GM23338 (cell line): ENCODE data around the gene C4A. TPM values are rescaled to one million over a fixed set of nuclear protein-coding genes. Genes with fewer than 3 reads are reported as not detected.

Experiments
- ATAC-seq: fragments of 200-7000 bp; cut with Tn5 transposase; 3 replicates; pipeline ENCODE4 v1.9.1; 2020
- DNase-seq: peaks from one replicate; pipeline ENCODE4 v3.0.0-alpha.2; 2015; ENCODE audit warnings: low spot score
- H2AFZ ChIP-seq: fragments of 200-600 bp; sonication (generic); 2 replicates; pipeline ENCODE4 v1.8.0; 2016; ENCODE audit warnings: antibody characterized with exemption, mild to moderate bottlenecking, moderate library complexity
- H3F3A ChIP-seq: fragments of 200-600 bp; sonication (generic); replicated peaks from 2 replicates; pipeline ENCODE4 v1.8.0; 2017; ENCODE audit warnings: antibody characterized with exemption, mixed run types, low read depth
- H3K27ac ChIP-seq: fragments of 200-600 bp; sonication (generic); 2 replicates; pipeline ENCODE4 v1.6.1; 2016; ENCODE audit warnings: low read depth
- H3K27me3 ChIP-seq: fragments of 200-600 bp; sonication (generic); 2 replicates; pipeline ENCODE4 v1.8.0; 2016; ENCODE audit warnings: mild to moderate bottlenecking, mixed run types, moderate library complexity; ENCODE audit not compliant: insufficient read depth
- H3K36me3 ChIP-seq: fragments of 200-600 bp; sonication (generic); 2 replicates; pipeline ENCODE4 v1.8.0; 2016; ENCODE audit warnings: mild to moderate bottlenecking; ENCODE audit not compliant: insufficient read depth
- H3K4me1 ChIP-seq: fragments of 200-600 bp; sonication (generic); 2 replicates; pipeline ENCODE4 v1.8.0; 2016; ENCODE audit warnings: mild to moderate bottlenecking, moderate library complexity; ENCODE audit not compliant: insufficient read depth
- H3K4me2 ChIP-seq: fragments of 200-600 bp; sonication (generic); 2 replicates; pipeline ENCODE4 v1.7.1; 2017; ENCODE audit warnings: mixed run types
- H3K4me3 ChIP-seq: fragments of 200-600 bp; sonication (generic); 2 replicates; pipeline ENCODE4 v1.6.1; 2016; ENCODE audit warnings: mixed run types
- H3K79me2 ChIP-seq: fragments of 200-600 bp; sonication (generic); replicated peaks from 2 replicates; pipeline ENCODE4 v1.8.0; 2017; ENCODE audit warnings: mild to moderate bottlenecking; ENCODE audit not compliant: insufficient read depth
- H3K9me2 ChIP-seq: fragments of 200-600 bp; sonication (generic); 2 replicates; pipeline ENCODE4 v1.8.0; 2017; ENCODE audit not compliant: insufficient read depth
- H4K20me1 ChIP-seq: fragments of 200-600 bp; sonication (generic); replicated peaks from 2 replicates; pipeline ENCODE4 v1.8.0; 2017; ENCODE audit warnings: mild to moderate bottlenecking; ENCODE audit not compliant: insufficient read depth
- H3K27ac Mint-ChIP-seq: 2 replicates; pipeline ENCODE4 v1.8.0; 2020; ENCODE audit warnings: inconsistent platforms, mild to moderate bottlenecking, moderate library complexity, mixed read lengths
- H3K27me3 Mint-ChIP-seq: 3 replicates; pipeline ENCODE4 v1.8.0; 2022; ENCODE audit warnings: low read depth, mild to moderate bottlenecking, moderate library complexity, mixed read lengths, inconsistent platforms; ENCODE audit not compliant: insufficient read depth, poor library complexity
- H3K36me3 Mint-ChIP-seq: 3 replicates; pipeline ENCODE4 v1.8.0; 2021; ENCODE audit warnings: low read depth, mild to moderate bottlenecking, inconsistent platforms, moderate library complexity, mixed read lengths
- H3K4me1 Mint-ChIP-seq: 3 replicates; pipeline ENCODE4 v1.8.0; 2020; ENCODE audit warnings: mild to moderate bottlenecking, inconsistent platforms, mixed read lengths
- H3K4me3 Mint-ChIP-seq: 3 replicates; pipeline ENCODE4 v1.8.0; 2021; ENCODE audit warnings: moderate library complexity, mild to moderate bottlenecking, inconsistent platforms, mixed read lengths
- H3K9me3 Mint-ChIP-seq: 3 replicates; pipeline ENCODE4 v1.8.0; 2020; ENCODE audit warnings: moderate library complexity, mild to moderate bottlenecking, inconsistent platforms, mixed read lengths
- CREB1 ChIP-seq: fragments of 250-450 bp; sonication (Bioruptor Pico); IDR thresholded peaks from 2 replicates; pipeline ENCODE4 v1.5.0; 2020; ENCODE audit warnings: low read depth, mild to moderate bottlenecking, moderate library complexity
- ETS1 ChIP-seq: IDR thresholded peaks from 2 replicates; pipeline ENCODE4 v1.6.1; 2016; ENCODE audit warnings: antibody characterized with exemption
- EZH2 ChIP-seq: fragments of 200-600 bp; sonication (generic); IDR thresholded peaks from one replicate; pipeline ENCODE4 v1.8.0; 2017; ENCODE audit warnings: antibody characterized with exemption, mild to moderate bottlenecking, low read depth; ENCODE audit not compliant: unreplicated experiment
- EZH2phosphoT487 ChIP-seq: fragments of 200-600 bp; sonication (generic); IDR thresholded peaks from one replicate; pipeline ENCODE4 v1.8.1; 2018; ENCODE audit warnings: antibody characterized with exemption; ENCODE audit not compliant: unreplicated experiment
- POLR2AphosphoS5 ChIP-seq: IDR thresholded peaks from 2 replicates; pipeline ENCODE4 v1.6.1; 2016; ENCODE audit warnings: antibody characterized with exemption, low read depth
- STAT1 ChIP-seq: IDR thresholded peaks from one replicate; pipeline ENCODE4 v1.6.1; 2016; ENCODE audit warnings: antibody characterized with exemption; ENCODE audit not compliant: unreplicated experiment
- ZNF114 ChIP-seq: fragments of 250-450 bp; sonication (Bioruptor Pico); IDR thresholded peaks from 2 replicates; pipeline ENCODE4 v1.5.0; 2020; ENCODE audit warnings: mild to moderate bottlenecking, moderate library complexity
- ZNF331 ChIP-seq: fragments of 250-450 bp; sonication (Bioruptor Pico); IDR thresholded peaks from 2 replicates; pipeline ENCODE4 v1.5.0; 2020; ENCODE audit warnings: low read depth, mild to moderate bottlenecking, moderate library complexity
- polyA plus RNA-seq: library from polyadenylated mRNA; unstranded; fragments of >200 nt; fragmentation: Nextera tagmentation; extraction: Ambion mirVana; gene quantifications from 2 replicates; pipeline ENCODE4 v1.2.1, GENCODE V29; 2016
- total RNA-seq: library from RNA; depleted of rRNA; stranded (reverse); fragments of >200 nt; shearing (Covaris generic); gene quantifications from 2 replicates; pipeline ENCODE4 v1.2.3, GENCODE V29; 2014
- TF ChIP-seq, protein P1 (sequence below): IDR thresholded peaks from one replicate; pipeline ENCODE4 v1.6.1; 2018; ENCODE audit warnings: antibody characterized with exemption; ENCODE audit not compliant: unreplicated experiment
- TF ChIP-seq, protein P2 (sequence below), 2 experiments: fragments of 200-600 bp in 1 of 2; sonication (generic) in 1 of 2; conservative IDR thresholded peaks; 2 replicates each; pipeline versions ENCODE4 v1.5.1 to v1.6.1; 2016 to 2017; ENCODE audit warnings: antibody characterized with exemption in 2 of 2, low read depth in 2 of 2, mild to moderate bottlenecking in 2 of 2, moderate library complexity in 1 of 2

The C4A gene
- total and polyA plus RNA-seq, 2 experiments from 2014 or later: 0.48 to 0.97 TPM

- no peak overlapping the region for H3K27ac ChIP-seq
- H3K4me3 Mint-ChIP-seq: no peak overlapping the region
These were observed 33.6 kb upstream of the C4A start for GRCh38 chr6:31948306-31948705.

DNA sequence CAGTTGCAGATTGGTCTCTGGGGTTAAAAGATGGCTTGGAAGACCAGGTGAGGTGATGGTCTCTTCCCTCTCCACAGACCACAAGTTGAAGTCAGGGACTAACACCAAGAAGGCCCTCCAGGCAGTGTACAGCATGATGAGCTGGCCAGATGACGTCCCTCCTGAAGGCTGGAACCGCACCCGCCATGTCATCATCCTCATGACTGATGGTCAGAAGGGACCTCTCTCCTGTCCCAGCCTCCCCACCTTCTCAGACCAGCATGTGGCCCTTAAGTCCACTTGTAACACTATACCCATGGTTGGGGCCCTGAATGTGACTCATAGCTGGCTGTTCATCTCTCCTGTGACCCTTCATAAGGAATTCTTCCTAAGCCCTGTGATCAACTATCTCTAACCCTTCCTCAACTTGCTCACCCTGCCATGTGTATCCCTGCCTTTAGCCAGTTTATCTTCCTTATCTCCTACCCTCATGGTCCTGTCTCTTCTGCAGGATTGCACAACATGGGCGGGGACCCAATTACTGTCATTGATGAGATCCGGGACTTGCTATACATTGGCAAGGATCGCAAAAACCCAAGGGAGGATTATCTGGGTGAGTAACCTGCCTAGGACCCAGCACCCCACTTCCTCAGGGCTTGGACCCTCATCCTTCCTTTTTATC is 33.0 kb upstream of the C4A start:
- H3K4me1 ChIP-seq: no peaks in the 10 kb centered on the region
- 0 out of 2 replicates have a peak, but pooled peaks cover 6% of the 10 kb centered on the region for H3F3A ChIP-seq
- H2AFZ ChIP-seq: no peak overlapping the region
- H3K36me3 ChIP-seq: peaks cover 6% of the 10 kb centered on the region; the same call in 1 of the 2 replicates
- Mint-ChIP-seq H3K9me3 (peaks cover 3% of the 10 kb centered on the region; the same call in 1 of the 3 replicates), H3K27me3 (peaks cover 19% of the 10 kb centered on the region), H3K4me3 (no peak overlapping the region), H3K36me3 (peaks cover 17% of the 10 kb centered on the region), H3K4me1 (no peaks in the 10 kb centered on the region; the same call in 1 of the 3 replicates), H3K27ac (no peak overlapping the region)
- no peak overlapping the region for H3K4me2 ChIP-seq
- H3K27me3 ChIP-seq: no peaks in the 10 kb centered on the region
- no peak overlapping the region for H3K4me3 ChIP-seq
- DNase-seq (no peak), ATAC-seq (no peak)
- no peak overlapping the region for H3K27ac ChIP-seq
- H3K79me2 ChIP-seq: no peaks in the 10 kb centered on the region
- no peaks in the 10 kb centered on the region; the same call in 1 of the 2 replicates for H4K20me1 ChIP-seq
- H3K9me2 ChIP-seq: no peaks in the 10 kb centered on the region
- TF ChIP-seq STAT1 (no peak), EZH2phosphoT487 (no peak), ZNF331 (CRISPR knock-in tag) (no peak), CREB1 (CRISPR knock-in tag) (no peak), EZH2 (no peak), POLR2AphosphoS5 (no peak), ZNF114 (CRISPR knock-in tag) (no peak)
- TF ChIP-seq, protein P1, sequence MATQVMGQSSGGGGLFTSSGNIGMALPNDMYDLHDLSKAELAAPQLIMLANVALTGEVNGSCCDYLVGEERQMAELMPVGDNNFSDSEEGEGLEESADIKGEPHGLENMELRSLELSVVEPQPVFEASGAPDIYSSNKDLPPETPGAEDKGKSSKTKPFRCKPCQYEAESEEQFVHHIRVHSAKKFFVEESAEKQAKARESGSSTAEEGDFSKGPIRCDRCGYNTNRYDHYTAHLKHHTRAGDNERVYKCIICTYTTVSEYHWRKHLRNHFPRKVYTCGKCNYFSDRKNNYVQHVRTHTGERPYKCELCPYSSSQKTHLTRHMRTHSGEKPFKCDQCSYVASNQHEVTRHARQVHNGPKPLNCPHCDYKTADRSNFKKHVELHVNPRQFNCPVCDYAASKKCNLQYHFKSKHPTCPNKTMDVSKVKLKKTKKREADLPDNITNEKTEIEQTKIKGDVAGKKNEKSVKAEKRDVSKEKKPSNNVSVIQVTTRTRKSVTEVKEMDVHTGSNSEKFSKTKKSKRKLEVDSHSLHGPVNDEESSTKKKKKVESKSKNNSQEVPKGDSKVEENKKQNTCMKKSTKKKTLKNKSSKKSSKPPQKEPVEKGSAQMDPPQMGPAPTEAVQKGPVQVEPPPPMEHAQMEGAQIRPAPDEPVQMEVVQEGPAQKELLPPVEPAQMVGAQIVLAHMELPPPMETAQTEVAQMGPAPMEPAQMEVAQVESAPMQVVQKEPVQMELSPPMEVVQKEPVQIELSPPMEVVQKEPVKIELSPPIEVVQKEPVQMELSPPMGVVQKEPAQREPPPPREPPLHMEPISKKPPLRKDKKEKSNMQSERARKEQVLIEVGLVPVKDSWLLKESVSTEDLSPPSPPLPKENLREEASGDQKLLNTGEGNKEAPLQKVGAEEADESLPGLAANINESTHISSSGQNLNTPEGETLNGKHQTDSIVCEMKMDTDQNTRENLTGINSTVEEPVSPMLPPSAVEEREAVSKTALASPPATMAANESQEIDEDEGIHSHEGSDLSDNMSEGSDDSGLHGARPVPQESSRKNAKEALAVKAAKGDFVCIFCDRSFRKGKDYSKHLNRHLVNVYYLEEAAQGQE: no peak
- TF ChIP-seq, protein P2, sequence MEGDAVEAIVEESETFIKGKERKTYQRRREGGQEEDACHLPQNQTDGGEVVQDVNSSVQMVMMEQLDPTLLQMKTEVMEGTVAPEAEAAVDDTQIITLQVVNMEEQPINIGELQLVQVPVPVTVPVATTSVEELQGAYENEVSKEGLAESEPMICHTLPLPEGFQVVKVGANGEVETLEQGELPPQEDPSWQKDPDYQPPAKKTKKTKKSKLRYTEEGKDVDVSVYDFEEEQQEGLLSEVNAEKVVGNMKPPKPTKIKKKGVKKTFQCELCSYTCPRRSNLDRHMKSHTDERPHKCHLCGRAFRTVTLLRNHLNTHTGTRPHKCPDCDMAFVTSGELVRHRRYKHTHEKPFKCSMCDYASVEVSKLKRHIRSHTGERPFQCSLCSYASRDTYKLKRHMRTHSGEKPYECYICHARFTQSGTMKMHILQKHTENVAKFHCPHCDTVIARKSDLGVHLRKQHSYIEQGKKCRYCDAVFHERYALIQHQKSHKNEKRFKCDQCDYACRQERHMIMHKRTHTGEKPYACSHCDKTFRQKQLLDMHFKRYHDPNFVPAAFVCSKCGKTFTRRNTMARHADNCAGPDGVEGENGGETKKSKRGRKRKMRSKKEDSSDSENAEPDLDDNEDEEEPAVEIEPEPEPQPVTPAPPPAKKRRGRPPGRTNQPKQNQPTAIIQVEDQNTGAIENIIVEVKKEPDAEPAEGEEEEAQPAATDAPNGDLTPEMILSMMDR (conservative IDR thresholded peaks at IDR 0.05; ENCODE audit: low read depth in 2 of 2): no peak

More at GRCh38 chr6:31948306-31948705, 33.6 kb upstream of the C4A start:
- DNase-seq (no peak), ATAC-seq (no peak)
- peaks cover 11% of the 10 kb centered on the region for H3K36me3 Mint-ChIP-seq
- Histone ChIP-seq H2AFZ (no peak overlapping the region), H3F3A (0 out of 2 replicates have a peak, but pooled peaks cover 6% of the 10 kb centered on the region), H3K36me3 (peaks cover 6% of the 10 kb centered on the region; the same call in 1 of the 2 replicates), H3K4me2 (no peak overlapping the region), H3K4me1 (no peaks in the 10 kb centered on the region), H3K4me3 (no peak overlapping the region), H3K27me3 (no peaks in the 10 kb centered on the region), H3K9me2 (no peaks in the 10 kb centered on the region), H3K79me2 (no peaks in the 10 kb centered on the region), H4K20me1 (no peaks in the 10 kb centered on the region; the same call in 1 of the 2 replicates)
- H3K27ac Mint-ChIP-seq: no peak overlapping the region
- H3K4me1 Mint-ChIP-seq: no peaks in the 10 kb centered on the region; the same call in 1 of the 3 replicates
- H3K27me3 Mint-ChIP-seq: peaks cover 19% of the 10 kb centered on the region
- TF ChIP-seq, protein P2 (conservative IDR thresholded peaks at IDR 0.05; ENCODE audit: low read depth in 2 of 2): no peak
- TF ChIP-seq EZH2 (no peak), CREB1 (CRISPR knock-in tag) (no peak), EZH2phosphoT487 (no peak), ETS1 (no peak)
- peaks cover 3% of the 10 kb centered on the region; the same call in 1 of the 3 replicates for H3K9me3 Mint-ChIP-seq
